HG02973 (cell line): ENCODE measurements around the gene ENAH.
"Not testable (repeated sequence)": the region's sequence is repeated elsewhere in the genome, so short reads cannot be mapped to it uniquely, and the experiment has no call there.

Experiments used
- ATAC-seq: cut with Tn5 transposase; IDR thresholded peaks from one replicate; pipeline ENCODE4 v1.9.1; 2021; ENCODE audit warnings: moderate library complexity; ENCODE audit not compliant: unreplicated experiment

The ENAH gene

DNA sequence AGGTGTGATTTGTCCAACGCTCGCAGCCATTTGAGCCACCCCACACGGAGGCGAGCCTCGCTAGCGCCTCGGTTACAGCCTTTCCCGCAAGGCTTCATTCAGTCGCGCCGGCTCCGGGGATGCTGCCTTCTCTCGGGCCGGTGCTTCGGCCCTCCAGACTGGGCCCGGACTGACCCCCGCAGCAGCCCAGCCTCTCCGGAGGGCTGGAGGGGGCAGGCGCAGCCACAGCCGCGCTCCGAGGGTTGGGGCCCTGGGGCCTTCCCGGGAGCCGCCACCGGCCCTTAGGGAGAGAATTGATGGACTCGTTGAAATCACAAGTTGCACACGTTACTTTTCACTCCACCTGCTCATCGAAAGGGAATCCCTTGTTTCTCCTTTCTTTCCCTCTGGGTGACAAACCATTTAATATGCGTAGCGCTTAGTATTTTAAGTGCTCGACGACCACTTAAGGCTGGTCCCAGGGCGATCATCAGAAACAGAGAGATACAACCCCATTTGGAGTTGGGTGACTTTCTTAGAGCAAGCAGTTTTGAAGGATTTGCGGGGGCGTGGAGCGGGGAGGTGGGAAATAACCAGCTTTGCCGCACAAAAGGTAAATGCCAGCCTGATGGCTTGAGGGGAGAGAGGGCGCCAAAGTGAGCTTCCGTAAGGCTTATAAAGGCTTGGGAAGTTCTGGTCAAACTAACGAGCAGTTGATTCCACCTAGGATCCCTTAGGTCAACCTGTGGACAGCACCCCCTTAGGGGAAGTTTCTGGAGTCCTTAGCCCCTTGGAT is 24.6 kb upstream of the ENAH start:
- no peak for ATAC-seq

DNA sequence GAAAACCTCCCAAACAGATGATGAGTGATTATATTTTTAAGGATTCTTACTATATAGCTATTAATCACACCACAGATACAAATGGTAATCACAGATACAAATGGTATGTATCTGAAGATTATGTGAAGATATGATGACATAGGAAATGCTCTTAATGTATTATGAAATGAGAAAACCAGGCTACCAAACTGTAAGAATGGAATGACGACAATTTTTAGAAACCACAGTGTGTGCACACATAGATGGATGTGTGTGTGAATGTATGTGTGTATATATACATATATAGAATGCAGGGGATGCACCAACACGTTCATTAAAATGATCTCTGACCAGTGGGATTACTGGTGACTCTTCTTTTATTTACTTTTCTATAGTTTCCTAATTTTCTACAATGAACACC is 21.5 kb upstream of the ENAH start:
- ATAC-seq = no peak

DNA sequence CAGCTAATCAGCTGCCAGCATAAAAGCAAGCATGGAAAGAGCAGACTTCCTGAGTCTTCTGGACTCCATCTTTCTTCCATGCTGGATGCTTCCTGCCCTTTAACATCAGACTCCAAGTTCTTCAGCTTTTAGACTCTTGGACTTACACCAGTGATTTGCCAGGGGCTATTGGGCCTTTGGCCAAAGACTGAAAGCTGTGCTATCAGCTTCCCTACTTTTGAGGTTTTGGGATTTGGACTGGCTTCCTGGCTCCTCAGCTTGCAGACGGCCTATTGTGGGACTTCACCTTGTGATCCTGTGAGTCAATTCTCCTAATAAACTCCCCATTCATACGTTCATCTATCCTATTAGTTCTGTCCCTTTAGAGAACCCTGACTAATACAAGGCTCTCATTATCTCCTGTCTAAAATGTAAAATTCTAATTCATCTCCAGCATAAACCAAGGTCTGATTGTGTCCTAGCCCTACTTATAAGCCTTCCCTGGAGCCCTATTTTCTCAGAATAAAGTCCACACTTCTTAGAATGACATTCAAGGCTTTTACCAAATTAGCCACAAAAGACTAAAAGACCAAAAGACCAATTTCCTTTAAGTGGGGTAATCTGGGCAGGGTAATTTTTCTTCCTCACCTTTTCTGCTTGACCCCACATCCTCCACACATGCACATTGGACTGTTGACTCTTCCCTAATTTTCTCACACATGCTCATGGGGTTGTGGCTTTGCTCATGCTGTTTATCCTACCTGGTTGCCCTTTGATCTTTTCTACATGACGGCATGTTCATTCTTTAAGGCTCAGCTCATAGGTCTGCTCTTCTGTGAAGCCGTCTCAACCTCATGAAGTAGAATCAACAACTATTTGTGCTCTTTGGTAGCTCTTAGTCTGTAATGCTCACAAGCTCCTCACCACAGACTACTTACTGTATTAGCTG is 18.1 kb upstream of the ENAH start:
- ATAC-seq = no peak

GRCh38 chr1:225670356-225670755 is 17.4 kb upstream of the ENAH start:
- no peak for ATAC-seq

GRCh38 chr1:225668222-225668621 is 15.3 kb upstream of the ENAH start:
- ATAC-seq = no peak

GRCh38 chr1:225667362-225667761 is 14.4 kb upstream of the ENAH start:
- ATAC-seq = no peak

DNA sequence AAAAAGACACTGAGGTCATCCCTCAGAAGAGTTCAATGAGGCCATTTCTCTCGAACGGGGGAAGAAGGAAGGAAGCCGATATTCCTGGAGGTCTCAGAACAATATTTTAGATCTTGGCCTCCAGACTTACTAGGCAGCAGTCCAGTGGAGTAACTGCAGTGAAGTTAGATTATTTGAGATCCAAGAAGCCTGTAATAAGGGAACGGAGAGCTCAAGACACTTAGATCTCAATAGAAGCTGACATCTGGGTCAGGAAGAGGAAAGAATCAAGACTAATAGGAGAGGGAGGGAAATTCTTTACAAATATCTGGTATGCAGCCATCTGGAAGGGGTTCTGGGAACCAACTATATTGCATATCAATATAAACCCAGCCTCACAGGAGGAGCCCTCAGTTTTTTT is 13.6 kb upstream of the ENAH start:
- ATAC-seq = no peak

GRCh38 chr1:225664762-225665161 is 11.8 kb upstream of the ENAH start:
- no peak for ATAC-seq

GRCh38 chr1:225662155-225662554 is 9.2 kb upstream of the ENAH start:
- no peak for ATAC-seq

DNA sequence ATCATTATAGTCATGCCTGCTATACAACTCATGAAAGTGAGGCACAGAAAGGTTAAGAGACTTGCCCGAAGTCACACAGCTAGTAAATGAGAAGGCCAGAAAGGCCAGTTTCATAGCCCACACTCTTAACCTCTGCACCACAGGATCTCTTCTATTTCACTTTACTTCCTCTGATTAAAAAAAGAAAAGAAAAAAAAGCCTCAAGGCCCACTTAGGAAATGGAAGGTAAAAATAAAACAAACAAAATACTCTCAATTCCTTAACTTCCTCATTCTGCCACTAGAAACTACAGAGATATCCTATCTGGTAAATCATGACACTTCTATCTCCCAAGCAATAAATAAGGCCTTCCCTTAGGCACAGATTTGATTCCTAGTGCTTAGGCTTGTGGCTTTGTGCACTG is 7.6 kb upstream of the ENAH start:
- ATAC-seq = no peak

DNA sequence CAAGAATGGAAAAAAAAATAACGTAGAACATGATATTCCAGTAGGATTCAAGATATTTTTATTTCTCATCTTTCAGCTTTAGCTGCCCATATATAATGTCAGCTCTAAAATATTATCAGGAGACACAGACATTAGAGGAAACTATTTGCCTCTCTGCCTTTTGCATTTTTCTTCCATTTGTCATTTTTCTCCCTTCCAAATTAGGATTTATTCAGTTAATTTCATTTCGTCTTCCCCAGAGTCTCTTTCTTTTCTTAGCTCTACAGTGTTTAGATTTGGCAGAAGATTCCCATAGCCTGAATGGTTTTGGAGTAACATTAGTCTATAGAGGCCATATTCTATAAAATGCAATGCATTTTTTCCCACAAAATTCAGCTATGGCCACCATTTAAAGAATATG is 5.1 kb upstream of the ENAH start:
- ATAC-seq = no peak

- ATAC-seq = no peak
Observed at GRCh38 chr1:225657462-225657989, 4.6 kb upstream of the ENAH start.

- ATAC-seq = not testable (repeated sequence)
Observed at GRCh38 chr1:225656259-225656655, 3.3 kb upstream of the ENAH start.

DNA sequence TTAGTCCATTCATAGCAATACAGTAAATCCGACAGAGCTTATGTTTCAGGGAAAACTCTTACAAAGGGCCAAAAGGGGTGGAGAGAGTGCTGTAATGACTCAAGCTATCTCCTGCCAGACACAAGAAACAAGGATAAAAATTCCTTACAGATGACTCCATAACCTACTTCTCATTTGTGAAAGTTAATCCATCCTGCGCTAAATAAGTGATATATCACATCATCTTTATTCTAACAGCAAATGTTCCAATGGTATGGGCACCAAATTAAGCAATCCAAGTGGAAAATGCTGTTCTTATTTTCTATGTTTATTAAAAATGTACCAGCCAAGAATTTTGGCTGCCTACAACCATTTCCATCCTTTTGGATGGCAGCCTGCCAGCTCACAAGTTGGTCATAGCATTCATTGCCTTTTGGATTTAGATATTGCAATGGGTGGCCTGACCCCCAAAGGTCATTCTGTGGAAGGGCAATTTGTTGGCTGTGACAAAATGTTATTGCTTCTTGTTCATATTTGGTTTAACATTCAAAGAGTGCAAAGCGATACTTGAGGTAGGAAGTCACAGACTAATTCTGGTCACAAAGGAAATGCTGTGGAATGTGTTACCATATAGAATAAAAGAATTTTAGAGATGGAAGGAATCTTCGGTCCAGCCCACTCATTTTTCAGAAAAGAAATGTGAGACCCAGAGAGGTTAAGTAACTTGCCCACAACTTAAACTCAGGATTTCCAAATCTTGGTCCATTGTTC is 2.8 kb upstream of the ENAH start:
- no peak for ATAC-seq

DNA sequence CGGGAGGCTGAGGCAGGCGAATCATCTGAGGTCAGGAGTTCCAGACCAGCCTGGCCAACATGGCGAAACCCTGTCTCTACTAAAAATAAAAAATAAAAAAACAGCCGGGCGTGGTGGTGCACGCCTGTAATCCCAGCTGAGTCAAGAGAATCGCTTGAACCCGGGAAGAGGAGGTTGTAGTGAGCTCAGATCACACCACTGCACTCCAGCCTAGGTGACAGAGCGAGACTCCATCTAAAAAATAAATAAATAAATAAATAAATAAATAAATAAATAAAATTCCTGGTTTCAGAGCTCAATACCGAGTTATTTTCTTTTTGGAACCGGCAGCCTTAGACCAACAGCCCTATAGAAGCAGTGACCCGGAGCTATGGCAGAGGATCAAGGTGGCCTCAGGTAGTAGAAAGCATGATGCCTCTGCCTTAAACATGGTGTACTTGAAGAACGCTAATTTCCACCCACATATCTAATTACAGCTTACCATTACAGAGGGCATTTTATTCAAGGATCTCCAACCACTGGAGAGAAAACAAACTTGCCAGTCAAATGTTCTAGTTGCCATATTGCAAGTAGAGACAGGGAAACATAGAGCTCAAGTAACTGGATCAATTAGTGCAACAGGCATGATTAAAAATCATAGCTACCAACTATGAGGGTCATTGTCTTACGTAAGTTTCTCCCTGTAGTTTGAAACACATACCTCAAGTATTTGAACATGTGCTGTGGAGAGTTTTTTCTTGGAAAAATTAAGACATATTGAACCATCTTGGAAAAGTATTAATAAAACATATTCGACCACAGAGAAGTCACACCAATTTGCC is 2.0 kb upstream of the ENAH start:
- no peak for ATAC-seq

DNA sequence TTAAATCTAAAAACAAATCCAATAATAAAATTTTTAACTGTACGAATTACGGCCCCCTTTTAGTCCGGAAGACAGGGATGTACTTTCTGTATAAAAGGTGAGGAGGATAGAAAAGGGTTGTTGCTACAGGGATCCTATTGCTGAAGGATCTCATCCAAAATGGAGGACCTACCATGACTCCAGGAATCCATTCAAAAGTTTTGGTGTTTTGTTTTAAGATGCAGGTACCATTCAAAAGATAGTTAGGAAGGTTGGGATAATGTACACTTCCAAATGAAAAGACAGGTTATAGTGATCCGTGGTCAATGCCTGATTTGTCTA is 1.3 kb upstream of the ENAH start:
- no peak for ATAC-seq

DNA sequence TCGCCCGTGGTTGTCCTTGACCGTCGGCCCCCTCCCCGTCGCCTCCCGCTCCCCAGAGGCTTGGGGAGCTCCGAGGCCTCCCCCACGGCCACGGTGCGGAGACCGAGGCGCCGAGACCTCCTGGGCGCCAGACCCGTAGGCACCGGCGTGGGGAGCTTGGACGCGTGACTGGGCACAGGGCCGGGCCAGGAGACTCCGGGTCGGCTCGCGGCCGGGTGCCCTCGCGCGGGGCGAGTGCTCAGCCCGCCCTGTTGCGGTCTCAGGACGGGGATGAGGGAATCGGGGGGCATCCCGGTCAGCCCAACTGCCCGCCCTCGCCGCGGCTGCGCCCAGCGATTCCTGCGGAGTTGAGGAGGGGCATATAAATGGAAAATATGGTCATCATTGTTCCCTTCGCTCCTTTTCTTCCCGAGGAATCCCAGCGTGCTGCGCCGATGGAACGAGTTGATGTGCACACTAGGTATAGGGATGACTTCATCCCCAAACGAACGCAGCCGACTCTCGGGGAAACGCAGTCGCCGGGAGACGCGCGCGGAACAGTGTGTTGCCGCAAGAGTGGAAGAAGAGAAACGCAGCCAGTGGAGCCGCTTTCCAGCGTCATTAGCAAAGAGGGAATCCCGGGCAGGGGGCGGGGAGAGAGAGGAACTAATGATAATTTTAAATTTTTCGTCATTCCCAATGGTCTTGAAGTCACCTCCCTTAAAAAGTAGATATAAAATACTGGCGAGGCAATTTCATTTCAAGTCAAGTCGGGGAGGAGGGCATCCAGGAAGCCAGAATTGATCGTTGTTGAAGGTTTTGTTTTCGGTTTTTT is 747 bp upstream of the ENAH start:
- ATAC-seq = no peak

GRCh38 chr1:225651872-225652728 is 823 bp downstream of the ENAH start:
- ATAC-seq = no peak

DNA sequence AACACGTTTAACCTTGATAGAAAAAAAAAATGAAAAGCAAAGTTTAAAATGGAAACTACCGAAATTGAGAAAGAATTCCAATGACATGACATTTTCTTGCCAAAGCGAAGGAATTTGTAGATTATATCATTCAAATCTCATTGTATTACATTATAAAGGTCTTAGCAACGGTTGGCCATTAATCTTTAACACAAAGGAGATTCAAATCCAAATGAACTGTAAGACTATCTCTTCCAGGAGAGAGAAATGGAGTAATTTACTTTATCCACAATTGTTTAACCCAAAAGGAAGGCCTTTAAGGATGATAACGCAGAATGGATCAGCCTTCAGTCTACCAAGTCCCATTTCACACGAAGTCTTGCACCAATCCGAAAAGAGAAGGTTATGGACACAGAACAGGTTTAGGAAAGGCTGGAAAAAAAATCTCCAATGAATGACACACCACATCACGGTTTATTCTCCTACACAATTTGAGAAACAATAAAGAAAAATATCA is 1.5 kb downstream of the ENAH start:
- no peak for ATAC-seq
